HepG2 (cell line): Measurements from ENCODE around the gene TMEM238. TPM values are rescaled to one million over a fixed set of nuclear protein-coding genes. Genes with fewer than 3 reads are reported as not detected.

Experiments
- ATAC-seq: fragments of 200-7000 bp; cut with Tn5 transposase; 3 replicates; pipeline ENCODE4 v1.9.1; 2020; ENCODE audit warnings: mild to moderate bottlenecking, moderate library complexity
- BruUV-seq: library from RNA; stranded (reverse); fragments of 400-500 nt; replicated peaks from 2 replicates; lab custom pipeline; 2021; lab: Mats Ljungman, UMichigan
- CTCF ChIA-PET: fragments of 300-600 bp; formaldehyde crosslinking; extraction: SDS; loops from one replicate; lab custom pipeline; 2021; ENCODE audit warnings: low total read pairs, inconsistent platforms, low intra/inter-chr PET ratio; lab: Yijun Ruan, JAX
- POLR2A ChIA-PET: fragments of 350-600 bp; sonication (Branson Sonifier 250); formaldehyde crosslinking; loops from one replicate; lab custom pipeline; 2020; ENCODE audit warnings: antibody characterized with exemption, inconsistent platforms; lab: Yijun Ruan, JAX
- DNase-seq: peaks from one replicate; pipeline ENCODE4 v3.0.0-alpha.2; 2015; ENCODE audit warnings: low spot score
- FAIRE-seq: peaks from 3 replicates; lab custom pipeline; 2011; peaks lifted over from hg19 to GRCh38; lab: Jason Lieb, UNC
- H2AFZ ChIP-seq: one replicate; pipeline ENCODE4 v1.6.1; 2011; ENCODE audit warnings: low read length, inconsistent platforms
- H3K27ac ChIP-seq: fragments of 300-600 bp; 3 replicates; pipeline ENCODE4 v1.8.0; 2011; ENCODE audit warnings: mixed run types, mild to moderate bottlenecking, mixed read lengths, low read length, inconsistent platforms; ENCODE audit not compliant: insufficient read depth; ENCODE audit errors: extremely low read length
- H3K27me3 ChIP-seq, 2 experiments: fragments of 200-600 bp in 1 of 2; 2 replicates in 1 of 2; 3 replicates in 1 of 2; pipeline versions ENCODE4 v1.6.0 to v1.8.0; 2011; ENCODE audit warnings: low read length in 2 of 2, mild to moderate bottlenecking in 2 of 2, moderate library complexity in 2 of 2, inconsistent platforms in 1 of 2; ENCODE audit not compliant: insufficient read depth in 2 of 2, control insufficient read depth in 1 of 2
- H3K36me3 ChIP-seq, 2 experiments: fragments of 200-600 bp in 1 of 2; replicated peaks in 1 of 2; 2 replicates in 1 of 2; 3 replicates in 1 of 2; pipeline versions ENCODE4 v1.5.1 to v1.8.0; 2011; ENCODE audit warnings: low read length in 2 of 2, inconsistent platforms in 1 of 2; ENCODE audit not compliant: insufficient read depth in 2 of 2, control insufficient read depth in 1 of 2
- H3K4me1 ChIP-seq: 2 replicates; pipeline ENCODE4 v1.5.1; 2012; ENCODE audit warnings: low read length, inconsistent platforms; ENCODE audit not compliant: insufficient read depth
- H3K4me2 ChIP-seq: 2 replicates; pipeline ENCODE4 v1.6.0; 2011; ENCODE audit warnings: low read depth, low read length, inconsistent platforms
- H3K4me3 ChIP-seq, 3 experiments: fragments of 200-600 bp in 1 of 3; sonication (generic), shearing (Covaris generic) in 1 of 3; replicated peaks in 1 of 3; 2 replicates each; pipeline ENCODE4 v1.5.1; 2011 to 2016; ENCODE audit warnings: low read length in 3 of 3, inconsistent platforms in 2 of 3, low read depth in 2 of 3, mild to moderate bottlenecking in 2 of 3, control low read depth in 1 of 3, mixed read lengths in 1 of 3; ENCODE audit not compliant: insufficient read depth in 1 of 3
- H3K79me2 ChIP-seq: one replicate; pipeline ENCODE4 v1.6.1; 2011; ENCODE audit warnings: low read length, inconsistent platforms; ENCODE audit not compliant: insufficient read depth
- H3K9ac ChIP-seq: 2 replicates; pipeline ENCODE4 v1.6.0; 2011; ENCODE audit warnings: mild to moderate bottlenecking, low read depth, low read length, inconsistent platforms; ENCODE audit not compliant: insufficient read depth
- H3K9me3 ChIP-seq: 2 replicates; pipeline ENCODE4 v1.5.1; 2012; ENCODE audit warnings: mild to moderate bottlenecking, low read length
- H4K20me1 ChIP-seq: 2 replicates; pipeline ENCODE4 v1.6.0; 2011; ENCODE audit warnings: inconsistent platforms, mild to moderate bottlenecking, low read length, moderate library complexity; ENCODE audit not compliant: insufficient read depth
- ATF7 ChIP-seq, 2 experiments: fragments of 450-650 bp in 1 of 2; sonication (generic) in 1 of 2; formaldehyde crosslinking in 1 of 2; IDR thresholded peaks; 2 replicates each; pipeline versions ENCODE4 v1.4.0 to v1.6.1; 2016 to 2020; ENCODE audit warnings: antibody characterized with exemption in 1 of 2, mild to moderate bottlenecking in 1 of 2, missing genetic modification reagents in 1 of 2
- BORCS8-MEF2B ChIP-seq: sonication (generic); formaldehyde crosslinking; IDR thresholded peaks from 2 replicates; pipeline ENCODE4 v1.8.0; 2022; ENCODE audit warnings: mild to moderate bottlenecking, missing genetic modification reagents
- ETV5 ChIP-seq: IDR thresholded peaks from 2 replicates; pipeline ENCODE4 v1.6.1; 2018; ENCODE audit warnings: missing biosample characterization, missing genetic modification reagents, inconsistent platforms, borderline replicate concordance
- IRX3 ChIP-seq: sonication (generic); formaldehyde crosslinking; IDR thresholded peaks from 2 replicates; pipeline ENCODE4 v1.8.1; 2023; ENCODE audit warnings: mild to moderate bottlenecking, low read depth, missing genetic modification reagents, borderline replicate concordance
- KLF15 ChIP-seq: sonication (generic); formaldehyde crosslinking; IDR thresholded peaks from 2 replicates; pipeline ENCODE4 v1.8.1; 2023; ENCODE audit warnings: borderline replicate concordance, mild to moderate bottlenecking, inconsistent platforms, missing genetic modification reagents, mixed read lengths
- TBX3 ChIP-seq: fragments of 450-650 bp; IDR thresholded peaks from 2 replicates; pipeline ENCODE4 v1.6.1; 2017; ENCODE audit warnings: antibody characterized with exemption, mild to moderate bottlenecking, inconsistent platforms, borderline replicate concordance
- ZBTB1 ChIP-seq: sonication (generic); formaldehyde crosslinking; IDR thresholded peaks from 2 replicates; pipeline ENCODE4 v1.4.0; 2020; ENCODE audit warnings: missing genetic modification reagents, borderline replicate concordance
- ZEB1 ChIP-seq: IDR thresholded peaks from 2 replicates; pipeline ENCODE4 v1.6.1; 2012; ENCODE audit warnings: mild to moderate bottlenecking, low read depth, inconsistent platforms; ENCODE audit not compliant: insufficient replicate concordance
- ZNF331 ChIP-seq: sonication (generic); formaldehyde crosslinking; IDR thresholded peaks from 2 replicates; pipeline ENCODE4 v1.4.0; 2020; ENCODE audit warnings: missing genetic modification reagents
- ZNF569 ChIP-seq: sonication (generic); formaldehyde crosslinking; IDR thresholded peaks from 2 replicates; pipeline ENCODE4 v1.5.0; 2020; ENCODE audit warnings: mild to moderate bottlenecking, missing genetic modification reagents, moderate library complexity, borderline replicate concordance
- ZNF740 ChIP-seq: sonication (generic); formaldehyde crosslinking; IDR thresholded peaks from 2 replicates; pipeline ENCODE4 v1.4.0; 2020; ENCODE audit warnings: missing genetic modification reagents
- ZNF878 ChIP-seq: sonication (generic); formaldehyde crosslinking; IDR thresholded peaks from 2 replicates; pipeline ENCODE4 v1.8.1; 2023; ENCODE audit warnings: mild to moderate bottlenecking, missing genetic modification reagents, moderate library complexity
- WGBS: methylation state at CpG from one replicate; pipeline ENCODE4 v1.1.6; 2017; ENCODE audit warnings: low lambda C conversion rate; 5-methylcytosine and 5-hydroxymethylcytosine counted together
- in situ Hi-C: cut with HindIII; loops from 2 replicates; pipeline ENCODE4 v1.10.0; 2017; ENCODE audit warnings: low pct_unique_long_range_greater_than_20kb; ENCODE audit not compliant: extremely low pct_ligation_motif_present
- intact Hi-C: fragments of 100-400 bp; cut with micrococcal nuclease; formaldehyde crosslinking; loops from one replicate; pipeline ENCODE4 v1.10.0; 2022; ENCODE audit not compliant: unreplicated experiment
- polyA plus RNA-seq, 8 experiments: library from polyadenylated mRNA; depleted of rRNA in 3 of 8; stranded (reverse) in 7 of 8; unstranded in 1 of 8; fragments of >200 nt; fragmentation: Illumina TruSeq in 4 of 8; extraction: Trizol in 4 of 8; gene quantifications; 2 replicates each; pipeline versions ENCODE4 v1.2.1 to v1.2.3, GENCODE V29; 2011 to 2016; ENCODE audit warnings: low read depth in 4 of 8, missing spikeins in 1 of 8, mixed read lengths in 1 of 8; ENCODE audit not compliant: insufficient read depth in 1 of 8
- total RNA-seq, 5 experiments: library from RNA; depleted of rRNA; stranded (reverse); fragments of >200 nt; fragmentation: Illumina TruSeq; extraction: Trizol; gene quantifications; 2 replicates each; pipeline ENCODE4 v1.2.3, GENCODE V29; 2016; ENCODE audit warnings: low read depth in 1 of 5
- TF ChIP-seq, protein P1 (sequence below): sonication (generic); formaldehyde crosslinking; IDR thresholded peaks from 2 replicates; pipeline ENCODE4 v1.5.0; 2020; ENCODE audit warnings: mild to moderate bottlenecking, missing genetic modification reagents, borderline replicate concordance

The TMEM238 gene
- total and polyA plus RNA-seq, 2 of the 13 experiments (the other 11 are each of a cell fraction or from before 2014, with no cell fraction given): not detected

DNA sequence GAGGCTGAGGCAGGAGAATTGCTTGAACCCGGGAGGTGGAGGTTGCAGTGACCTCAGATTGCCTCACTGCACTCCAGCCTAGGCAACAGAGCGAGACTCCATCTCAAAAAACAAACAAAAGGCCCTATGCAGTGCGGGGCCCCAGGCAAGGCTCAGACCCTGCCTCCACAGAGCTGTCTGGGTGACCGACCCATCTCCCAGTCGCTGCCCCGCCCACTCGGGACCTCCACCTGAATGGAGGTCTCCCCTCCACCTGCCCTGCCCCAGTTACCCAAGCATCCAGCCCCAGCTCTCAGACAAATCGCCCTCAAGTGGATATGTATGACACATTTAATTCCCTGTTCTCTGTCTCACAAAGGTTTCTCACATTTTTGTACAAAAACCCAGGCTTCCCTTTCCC is 18.8 kb downstream of the TMEM238 start:
- ChIA-PET POLR2A (no interaction called here), CTCF (no interaction called here)
- no peak overlapping the region for H3K9ac ChIP-seq
- no peak overlapping the region for H3K4me3 ChIP-seq
- H3K27ac ChIP-seq: no peak overlapping the region
- intact Hi-C loops (no loop called here), in situ Hi-C loops (no loop called here)
- H3K36me3 ChIP-seq: no peaks in the 10 kb centered on the region
- ATAC-seq: no peak
- no peaks in the 10 kb centered on the region for H3K79me2 ChIP-seq
- H3K4me1 ChIP-seq: peaks cover 23% of the 10 kb centered on the region
- no peak overlapping the region for H2AFZ ChIP-seq
- H3K9me3 ChIP-seq: no peaks in the 10 kb centered on the region
- WGBS: 11% methylated on average over 5 of the region's 8 CpGs
- peaks cover 5 to 26% of the 10 kb centered on the region in 2 experiments; a peak in 4 of 5 replicates for H3K27me3 ChIP-seq
- no TSS peak for BruUV-seq
- H4K20me1 ChIP-seq: no peaks in the 10 kb centered on the region
- FAIRE-seq: no peak
- no peak for TF ChIP-seq ZNF569
- TF ChIP-seq ZNF878 (CRISPR knock-in tag): no peak
- no peak for TF ChIP-seq IRX3 (CRISPR knock-in tag)
- no peak for TF ChIP-seq ATF7 (IDR thresholded peaks at IDR 0.05)
- no peak for TF ChIP-seq ATF7 (CRISPR knock-in tag; IDR thresholded peaks at IDR 0.05)
- no peak for TF ChIP-seq BORCS8-MEF2B (CRISPR knock-in tag)
- TF ChIP-seq ZEB1: no peak
- TF ChIP-seq ETV5: no peak
- no peak for TF ChIP-seq KLF15 (CRISPR knock-in tag)
- no peak for TF ChIP-seq ZNF331 (CRISPR knock-in tag)
- TF ChIP-seq TBX3: no peak
- no peak for TF ChIP-seq ZNF740 (CRISPR knock-in tag)
- TF ChIP-seq, protein P1, sequence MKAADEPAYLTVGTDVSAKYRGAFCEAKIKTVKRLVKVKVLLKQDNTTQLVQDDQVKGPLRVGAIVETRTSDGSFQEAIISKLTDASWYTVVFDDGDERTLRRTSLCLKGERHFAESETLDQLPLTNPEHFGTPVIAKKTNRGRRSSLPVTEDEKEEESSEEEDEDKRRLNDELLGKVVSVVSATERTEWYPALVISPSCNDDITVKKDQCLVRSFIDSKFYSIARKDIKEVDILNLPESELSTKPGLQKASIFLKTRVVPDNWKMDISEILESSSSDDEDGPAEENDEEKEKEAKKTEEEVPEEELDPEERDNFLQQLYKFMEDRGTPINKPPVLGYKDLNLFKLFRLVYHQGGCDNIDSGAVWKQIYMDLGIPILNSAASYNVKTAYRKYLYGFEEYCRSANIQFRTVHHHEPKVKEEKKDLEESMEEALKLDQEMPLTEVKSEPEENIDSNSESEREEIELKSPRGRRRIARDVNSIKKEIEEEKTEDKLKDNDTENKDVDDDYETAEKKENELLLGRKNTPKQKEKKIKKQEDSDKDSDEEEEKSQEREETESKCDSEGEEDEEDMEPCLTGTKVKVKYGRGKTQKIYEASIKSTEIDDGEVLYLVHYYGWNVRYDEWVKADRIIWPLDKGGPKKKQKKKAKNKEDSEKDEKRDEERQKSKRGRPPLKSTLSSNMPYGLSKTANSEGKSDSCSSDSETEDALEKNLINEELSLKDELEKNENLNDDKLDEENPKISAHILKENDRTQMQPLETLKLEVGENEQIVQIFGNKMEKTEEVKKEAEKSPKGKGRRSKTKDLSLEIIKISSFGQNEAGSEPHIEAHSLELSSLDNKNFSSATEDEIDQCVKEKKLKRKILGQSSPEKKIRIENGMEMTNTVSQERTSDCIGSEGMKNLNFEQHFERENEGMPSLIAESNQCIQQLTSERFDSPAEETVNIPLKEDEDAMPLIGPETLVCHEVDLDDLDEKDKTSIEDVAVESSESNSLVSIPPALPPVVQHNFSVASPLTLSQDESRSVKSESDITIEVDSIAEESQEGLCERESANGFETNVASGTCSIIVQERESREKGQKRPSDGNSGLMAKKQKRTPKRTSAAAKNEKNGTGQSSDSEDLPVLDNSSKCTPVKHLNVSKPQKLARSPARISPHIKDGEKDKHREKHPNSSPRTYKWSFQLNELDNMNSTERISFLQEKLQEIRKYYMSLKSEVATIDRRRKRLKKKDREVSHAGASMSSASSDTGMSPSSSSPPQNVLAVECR (CRISPR knock-in tag): no peak
- TF ChIP-seq ZBTB1: no peak
- no peak for DNase-seq
- no peak overlapping the region for H3K4me2 ChIP-seq
